Lower leg skin (tissue), 3 donors: ENCODE measurements around the gene DTNBP1.

Source experiments
- POLR2A ChIP-seq, 2 donors: fragments of 450-650 bp; IDR thresholded peaks; one replicate each; pipeline ENCODE4 v1.6.1; 2016 to 2017; ENCODE audit warnings: antibody characterized with exemption in 2 of 2, mild to moderate bottlenecking in 1 of 2, moderate library complexity in 1 of 2
- TF ChIP-seq, protein P1 (sequence below), 3 donors: fragments of 450-650 bp; IDR thresholded peaks; one replicate each; pipeline ENCODE4 v1.5.1; 2016; ENCODE audit warnings: antibody characterized with exemption in 3 of 3, mild to moderate bottlenecking in 3 of 3, moderate library complexity in 2 of 3

GRCh38 chr6:15476631-15477380, 186.0 kb downstream of the DTNBP1 start:
- TF ChIP-seq, protein P1, sequence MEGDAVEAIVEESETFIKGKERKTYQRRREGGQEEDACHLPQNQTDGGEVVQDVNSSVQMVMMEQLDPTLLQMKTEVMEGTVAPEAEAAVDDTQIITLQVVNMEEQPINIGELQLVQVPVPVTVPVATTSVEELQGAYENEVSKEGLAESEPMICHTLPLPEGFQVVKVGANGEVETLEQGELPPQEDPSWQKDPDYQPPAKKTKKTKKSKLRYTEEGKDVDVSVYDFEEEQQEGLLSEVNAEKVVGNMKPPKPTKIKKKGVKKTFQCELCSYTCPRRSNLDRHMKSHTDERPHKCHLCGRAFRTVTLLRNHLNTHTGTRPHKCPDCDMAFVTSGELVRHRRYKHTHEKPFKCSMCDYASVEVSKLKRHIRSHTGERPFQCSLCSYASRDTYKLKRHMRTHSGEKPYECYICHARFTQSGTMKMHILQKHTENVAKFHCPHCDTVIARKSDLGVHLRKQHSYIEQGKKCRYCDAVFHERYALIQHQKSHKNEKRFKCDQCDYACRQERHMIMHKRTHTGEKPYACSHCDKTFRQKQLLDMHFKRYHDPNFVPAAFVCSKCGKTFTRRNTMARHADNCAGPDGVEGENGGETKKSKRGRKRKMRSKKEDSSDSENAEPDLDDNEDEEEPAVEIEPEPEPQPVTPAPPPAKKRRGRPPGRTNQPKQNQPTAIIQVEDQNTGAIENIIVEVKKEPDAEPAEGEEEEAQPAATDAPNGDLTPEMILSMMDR (IDR thresholded peaks at IDR 0.05), result no peak
- no peak for TF ChIP-seq POLR2A (IDR thresholded peaks at IDR 0.05)
